Esophagus muscularis mucosa (tissue), 3 donors: Measurements from ENCODE around the gene GYPE.

Experiments
- POLR2A ChIP-seq: fragments of 450-650 bp; IDR thresholded peaks from one replicate; pipeline ENCODE4 v1.6.1; 2017; ENCODE audit warnings: antibody characterized with exemption, moderate library complexity, mild to moderate bottlenecking, low read depth
- TF ChIP-seq, protein P1 (sequence below), 3 experiments: fragments of 200-600 bp in 2 of 3; fragments of 450-650 bp in 1 of 3; sonication (generic) in 2 of 3; IDR thresholded peaks; one replicate each; pipeline ENCODE4 v1.5.1; 2017 to 2019; ENCODE audit warnings: antibody characterized with exemption in 3 of 3, mild to moderate bottlenecking in 2 of 3, moderate library complexity in 1 of 3

- TF ChIP-seq POLR2A: no peak
- TF ChIP-seq, protein P1, sequence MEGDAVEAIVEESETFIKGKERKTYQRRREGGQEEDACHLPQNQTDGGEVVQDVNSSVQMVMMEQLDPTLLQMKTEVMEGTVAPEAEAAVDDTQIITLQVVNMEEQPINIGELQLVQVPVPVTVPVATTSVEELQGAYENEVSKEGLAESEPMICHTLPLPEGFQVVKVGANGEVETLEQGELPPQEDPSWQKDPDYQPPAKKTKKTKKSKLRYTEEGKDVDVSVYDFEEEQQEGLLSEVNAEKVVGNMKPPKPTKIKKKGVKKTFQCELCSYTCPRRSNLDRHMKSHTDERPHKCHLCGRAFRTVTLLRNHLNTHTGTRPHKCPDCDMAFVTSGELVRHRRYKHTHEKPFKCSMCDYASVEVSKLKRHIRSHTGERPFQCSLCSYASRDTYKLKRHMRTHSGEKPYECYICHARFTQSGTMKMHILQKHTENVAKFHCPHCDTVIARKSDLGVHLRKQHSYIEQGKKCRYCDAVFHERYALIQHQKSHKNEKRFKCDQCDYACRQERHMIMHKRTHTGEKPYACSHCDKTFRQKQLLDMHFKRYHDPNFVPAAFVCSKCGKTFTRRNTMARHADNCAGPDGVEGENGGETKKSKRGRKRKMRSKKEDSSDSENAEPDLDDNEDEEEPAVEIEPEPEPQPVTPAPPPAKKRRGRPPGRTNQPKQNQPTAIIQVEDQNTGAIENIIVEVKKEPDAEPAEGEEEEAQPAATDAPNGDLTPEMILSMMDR (IDR thresholded peaks at IDR 0.05): no peak
Measured at GRCh38 chr4:143882892-143883291, 22.5 kb downstream of the GYPE start.
